HepG2 (cell line): Measurements from ENCODE around the gene GPN2. TPM values are rescaled to one million over a fixed set of nuclear protein-coding genes. Genes with fewer than 3 reads are reported as not detected.

ENCODE experiments used
- CBFB ChIP-seq: sonication (generic); formaldehyde crosslinking; IDR thresholded peaks from 2 replicates; pipeline ENCODE4 v1.4.0; 2020; ENCODE audit warnings: missing genetic modification reagents
- CCDC6 ChIP-seq: sonication (generic); formaldehyde crosslinking; IDR thresholded peaks from 2 replicates; pipeline ENCODE4 v1.8.1; 2022; ENCODE audit warnings: mild to moderate bottlenecking, missing genetic modification reagents, moderate library complexity
- CSRNP2 ChIP-seq: sonication (generic); formaldehyde crosslinking; conservative IDR thresholded peaks from 2 replicates; pipeline ENCODE4 v1.8.0; 2022; ENCODE audit warnings: low read depth, missing genetic modification reagents
- DNMT1 ChIP-seq: sonication (generic); formaldehyde crosslinking; IDR thresholded peaks from 2 replicates; pipeline ENCODE4 v1.5.1; 2020; ENCODE audit warnings: mild to moderate bottlenecking, missing genetic modification reagents
- MAF1 ChIP-seq: sonication (generic); formaldehyde crosslinking; IDR thresholded peaks from 2 replicates; pipeline ENCODE4 v1.5.0; 2020; ENCODE audit warnings: missing genetic modification reagents, borderline replicate concordance
- PAX8 ChIP-seq: sonication (generic); formaldehyde crosslinking; IDR thresholded peaks from 2 replicates; pipeline ENCODE4 v1.8.0; 2022; ENCODE audit warnings: mild to moderate bottlenecking, missing genetic modification reagents, borderline replicate concordance
- STAG1 ChIP-seq: sonication (generic); formaldehyde crosslinking; IDR thresholded peaks from 2 replicates; pipeline ENCODE4 v1.4.0; 2020; ENCODE audit warnings: missing genetic modification reagents
- ZBTB37 ChIP-seq: sonication (generic); formaldehyde crosslinking; IDR thresholded peaks from 2 replicates; pipeline ENCODE4 v1.4.0; 2020; ENCODE audit warnings: mild to moderate bottlenecking, missing genetic modification reagents
- ZBTB7A ChIP-seq: sonication (generic); formaldehyde crosslinking; IDR thresholded peaks from 2 replicates; pipeline ENCODE4 v1.8.0; 2022; ENCODE audit warnings: mild to moderate bottlenecking, missing genetic modification reagents
- ZFAT ChIP-seq: sonication (generic); formaldehyde crosslinking; conservative IDR thresholded peaks from 2 replicates; pipeline ENCODE4 v1.8.1; 2023; ENCODE audit warnings: missing genetic modification reagents, inconsistent platforms
- ZNF205 ChIP-seq: IDR thresholded peaks from 2 replicates; pipeline ENCODE4 v1.6.1; 2018; ENCODE audit warnings: missing biosample characterization, missing genetic modification reagents
- ZNF547 ChIP-seq: sonication (generic); formaldehyde crosslinking; IDR thresholded peaks from 2 replicates; pipeline ENCODE4 v1.5.1; 2020; ENCODE audit warnings: mild to moderate bottlenecking, missing genetic modification reagents
- ZNF549 ChIP-seq: sonication (generic); formaldehyde crosslinking; IDR thresholded peaks from 2 replicates; pipeline ENCODE4 v1.5.0; 2020; ENCODE audit warnings: missing genetic modification reagents
- ZNF564 ChIP-seq: sonication (generic); formaldehyde crosslinking; IDR thresholded peaks from 2 replicates; pipeline ENCODE4 v1.8.1; 2023; ENCODE audit warnings: mild to moderate bottlenecking, missing genetic modification reagents
- ZNF713 ChIP-seq: sonication (generic); formaldehyde crosslinking; IDR thresholded peaks from 2 replicates; pipeline ENCODE4 v1.4.0; 2020; ENCODE audit warnings: mild to moderate bottlenecking, missing genetic modification reagents
- ZSCAN12 ChIP-seq: sonication (generic); formaldehyde crosslinking; IDR thresholded peaks from 2 replicates; pipeline ENCODE4 v1.9.0; 2021; ENCODE audit warnings: mild to moderate bottlenecking, missing genetic modification reagents
- ZSCAN21 ChIP-seq: sonication (generic); formaldehyde crosslinking; IDR thresholded peaks from 2 replicates; pipeline ENCODE4 v1.8.0; 2022; ENCODE audit warnings: mild to moderate bottlenecking, missing genetic modification reagents, moderate library complexity, borderline replicate concordance
- ZSCAN29 ChIP-seq: sonication (generic); formaldehyde crosslinking; conservative IDR thresholded peaks from 2 replicates; pipeline ENCODE4 v1.4.0; 2020; ENCODE audit warnings: mild to moderate bottlenecking, missing genetic modification reagents
- polyA plus RNA-seq, 8 experiments: library from polyadenylated mRNA; depleted of rRNA in 3 of 8; stranded (reverse) in 7 of 8; unstranded in 1 of 8; fragments of >200 nt; fragmentation: Illumina TruSeq in 4 of 8; extraction: Trizol in 4 of 8; gene quantifications; 2 replicates each; pipeline versions ENCODE4 v1.2.1 to v1.2.3, GENCODE V29; 2011 to 2016; ENCODE audit warnings: low read depth in 4 of 8, missing spikeins in 1 of 8, mixed read lengths in 1 of 8; ENCODE audit not compliant: insufficient read depth in 1 of 8
- total RNA-seq, 5 experiments: library from RNA; depleted of rRNA; stranded (reverse); fragments of >200 nt; fragmentation: Illumina TruSeq; extraction: Trizol; gene quantifications; 2 replicates each; pipeline ENCODE4 v1.2.3, GENCODE V29; 2016; ENCODE audit warnings: low read depth in 1 of 5
- TF ChIP-seq, protein P1 (sequence below): sonication (generic); formaldehyde crosslinking; IDR thresholded peaks from 2 replicates; pipeline ENCODE4 v1.9.0; 2021; ENCODE audit warnings: missing genetic modification reagents, borderline replicate concordance
- TF ChIP-seq, protein P2 (sequence below): sonication (generic); formaldehyde crosslinking; IDR thresholded peaks from 2 replicates; pipeline ENCODE4 v1.4.0; 2020; ENCODE audit warnings: missing genetic modification reagents, mild to moderate bottlenecking, borderline replicate concordance
- TF ChIP-seq, protein P3 (sequence below): sonication (generic); formaldehyde crosslinking; IDR thresholded peaks from 2 replicates; pipeline ENCODE4 v1.5.1; 2020; ENCODE audit warnings: missing genetic modification reagents, mild to moderate bottlenecking, borderline replicate concordance

Gene GPN2
- total and polyA plus RNA-seq, 2 of the 13 experiments (the other 11 are each of a cell fraction or from before 2014, with no cell fraction given): 19.3 to 38.9 TPM

- no peak for TF ChIP-seq CBFB (CRISPR knock-in tag)
- no peak for TF ChIP-seq CSRNP2 (CRISPR knock-in tag)
- TF ChIP-seq ZNF205: no peak; the same call in 1 of the 2 replicates
- TF ChIP-seq ZNF564 (CRISPR knock-in tag): no peak
- TF ChIP-seq ZSCAN29 (CRISPR knock-in tag): 0 out of 2 replicates have a peak, but pooled peaks have one; percentile 51
- TF ChIP-seq STAG1 (CRISPR knock-in tag): no peak; the same call in 1 of the 2 replicates
- no peak for TF ChIP-seq DNMT1 (CRISPR knock-in tag)
- TF ChIP-seq ZSCAN12 (CRISPR knock-in tag): no peak
- TF ChIP-seq, protein P1, sequence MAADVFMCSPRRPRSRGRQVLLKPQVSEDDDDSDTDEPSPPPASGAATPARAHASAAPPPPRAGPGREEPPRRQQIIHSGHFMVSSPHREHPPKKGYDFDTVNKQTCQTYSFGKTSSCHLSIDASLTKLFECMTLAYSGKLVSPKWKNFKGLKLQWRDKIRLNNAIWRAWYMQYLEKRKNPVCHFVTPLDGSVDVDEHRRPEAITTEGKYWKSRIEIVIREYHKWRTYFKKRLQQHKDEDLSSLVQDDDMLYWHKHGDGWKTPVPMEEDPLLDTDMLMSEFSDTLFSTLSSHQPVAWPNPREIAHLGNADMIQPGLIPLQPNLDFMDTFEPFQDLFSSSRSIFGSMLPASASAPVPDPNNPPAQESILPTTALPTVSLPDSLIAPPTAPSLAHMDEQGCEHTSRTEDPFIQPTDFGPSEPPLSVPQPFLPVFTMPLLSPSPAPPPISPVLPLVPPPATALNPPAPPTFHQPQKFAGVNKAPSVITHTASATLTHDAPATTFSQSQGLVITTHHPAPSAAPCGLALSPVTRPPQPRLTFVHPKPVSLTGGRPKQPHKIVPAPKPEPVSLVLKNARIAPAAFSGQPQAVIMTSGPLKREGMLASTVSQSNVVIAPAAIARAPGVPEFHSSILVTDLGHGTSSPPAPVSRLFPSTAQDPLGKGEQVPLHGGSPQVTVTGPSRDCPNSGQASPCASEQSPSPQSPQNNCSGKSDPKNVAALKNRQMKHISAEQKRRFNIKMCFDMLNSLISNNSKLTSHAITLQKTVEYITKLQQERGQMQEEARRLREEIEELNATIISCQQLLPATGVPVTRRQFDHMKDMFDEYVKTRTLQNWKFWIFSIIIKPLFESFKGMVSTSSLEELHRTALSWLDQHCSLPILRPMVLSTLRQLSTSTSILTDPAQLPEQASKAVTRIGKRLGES (CRISPR knock-in tag): no peak
- TF ChIP-seq ZSCAN21 (CRISPR knock-in tag): no peak
- no peak for TF ChIP-seq MAF1 (CRISPR knock-in tag)
- TF ChIP-seq ZNF549: no peak
- TF ChIP-seq, protein P2, sequence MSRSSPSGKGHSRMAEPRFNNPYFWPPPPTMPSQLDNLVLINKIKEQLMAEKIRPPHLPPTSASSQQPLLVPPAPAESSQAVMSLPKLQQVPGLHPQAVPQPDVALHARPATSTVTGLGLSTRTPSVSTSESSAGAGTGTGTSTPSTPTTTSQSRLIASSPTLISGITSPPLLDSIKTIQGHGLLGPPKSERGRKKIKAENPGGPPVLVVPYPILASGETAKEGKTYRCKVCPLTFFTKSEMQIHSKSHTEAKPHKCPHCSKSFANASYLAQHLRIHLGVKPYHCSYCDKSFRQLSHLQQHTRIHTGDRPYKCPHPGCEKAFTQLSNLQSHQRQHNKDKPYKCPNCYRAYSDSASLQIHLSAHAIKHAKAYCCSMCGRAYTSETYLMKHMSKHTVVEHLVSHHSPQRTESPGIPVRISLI (CRISPR knock-in tag): peak; percentile 36; the same call in 1 of the 2 replicates
- TF ChIP-seq, protein P3, sequence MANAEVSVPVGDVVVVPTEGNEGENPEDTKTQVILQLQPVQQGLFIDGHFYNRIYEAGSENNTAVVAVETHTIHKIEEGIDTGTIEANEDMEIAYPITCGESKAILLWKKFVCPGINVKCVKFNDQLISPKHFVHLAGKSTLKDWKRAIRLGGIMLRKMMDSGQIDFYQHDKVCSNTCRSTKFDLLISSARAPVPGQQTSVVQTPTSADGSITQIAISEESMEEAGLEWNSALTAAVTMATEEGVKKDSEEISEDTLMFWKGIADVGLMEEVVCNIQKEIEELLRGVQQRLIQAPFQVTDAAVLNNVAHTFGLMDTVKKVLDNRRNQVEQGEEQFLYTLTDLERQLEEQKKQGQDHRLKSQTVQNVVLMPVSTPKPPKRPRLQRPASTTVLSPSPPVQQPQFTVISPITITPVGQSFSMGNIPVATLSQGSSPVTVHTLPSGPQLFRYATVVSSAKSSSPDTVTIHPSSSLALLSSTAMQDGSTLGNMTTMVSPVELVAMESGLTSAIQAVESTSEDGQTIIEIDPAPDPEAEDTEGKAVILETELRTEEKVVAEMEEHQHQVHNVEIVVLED: peak; percentile 73
- TF ChIP-seq ZBTB37 (CRISPR knock-in tag): no peak
- 0 out of 2 replicates have a peak, but pooled peaks have one; percentile 23 for TF ChIP-seq ZNF713 (CRISPR knock-in tag)
- peak; percentile 18; the same call in 1 of the 2 replicates for TF ChIP-seq ZBTB7A
- TF ChIP-seq ZFAT: no peak
- TF ChIP-seq PAX8: no peak
- no peak for TF ChIP-seq ZNF547 (CRISPR knock-in tag)
- no peak for TF ChIP-seq CCDC6 (CRISPR knock-in tag)
Observed at GRCh38 chr1:26900001-26900814, 10.1 kb upstream of the GPN2 start, which contains the start of gene GPATCH3 (continued).
